Measurements from ENCODE around the gene CACNA1G.

DNA sequence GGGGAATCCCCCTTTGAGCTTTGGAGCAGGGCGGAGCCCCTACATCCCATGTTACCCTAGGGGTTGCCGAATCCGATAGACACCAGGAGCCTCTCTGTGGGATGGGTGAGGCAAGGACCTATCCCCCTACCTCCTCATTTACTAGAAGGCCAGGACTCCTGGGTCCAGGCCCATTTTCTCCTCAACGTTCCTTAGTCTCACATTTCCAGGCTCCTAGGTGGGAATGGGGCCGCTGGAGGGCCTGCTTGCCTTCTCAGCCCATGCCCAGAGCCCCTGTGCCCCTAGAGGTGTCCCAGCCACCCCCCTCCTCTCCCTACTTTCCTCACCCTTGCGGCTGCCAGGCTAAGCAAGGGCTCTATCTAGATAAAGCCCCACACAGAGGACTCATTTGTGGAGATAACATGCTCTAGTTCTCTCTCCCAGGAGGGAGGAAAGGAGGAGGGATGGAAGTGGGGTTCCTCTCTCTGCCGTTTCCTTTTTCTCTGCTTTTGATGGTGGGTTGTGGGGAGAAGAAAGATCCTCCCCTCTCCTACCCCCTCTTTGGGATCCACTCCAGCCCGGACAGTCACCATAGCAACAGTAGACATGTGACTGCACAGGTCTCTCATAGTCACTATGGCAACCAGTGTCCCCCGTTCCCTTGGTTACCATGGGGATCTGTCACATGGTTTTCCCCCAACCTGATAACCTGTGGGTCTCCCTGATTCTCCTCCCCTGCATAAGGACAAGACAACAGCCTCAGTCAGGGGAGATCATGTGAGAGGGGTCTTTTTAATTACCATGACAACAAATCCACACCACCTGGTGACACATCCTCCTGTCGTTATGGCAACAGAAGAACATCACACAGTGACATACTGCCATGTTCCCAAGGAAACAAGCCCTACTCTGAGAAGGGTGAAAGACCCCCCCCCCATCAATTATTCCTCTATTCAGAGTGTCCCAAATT, 5.2 kb downstream of the CACNA1G start:
- TF ChIP-seq CTCF (IDR thresholded peaks at IDR 0.05) (no peak), POLR2A (IDR thresholded peaks at IDR 0.05) (no peak)

Data from gastroesophageal sphincter (tissue), 3 donors.